Measurements from ENCODE around the gene RAD51B. TPM values are rescaled to one million over a fixed set of nuclear protein-coding genes. Genes with fewer than 3 reads are reported as not detected.

The RAD51B gene
- total RNA-seq, 1 experiment from 2014 or later = 16.7 TPM

- Histone ChIP-seq H4K8ac (replicated peaks; ENCODE audit: insufficient read length, low read depth, low read length) (no peak overlapping the region), H3K9me3 (ENCODE audit: control insufficient read depth, low read depth, low read length) (no peaks in the 10 kb centered on the region), H3K18ac (ENCODE audit: insufficient read length, low read depth, low read length) (no peak overlapping the region), H3K23ac (ENCODE audit: insufficient read length, low read depth, low read length) (no peak overlapping the region), H3T11ph (ENCODE audit: low read length) (no peak overlapping the region), H3K23me2 (ENCODE audit: insufficient read length, low read depth, low read length, poor library complexity, severe bottlenecking) (no peaks in the 10 kb centered on the region), H4K5ac (ENCODE audit: insufficient read length, low read depth, low read length) (no peak overlapping the region), H4K20me1 (ENCODE audit: control insufficient read depth, insufficient read depth, insufficient read length) (no peaks in the 10 kb centered on the region), H3K4me2 (ENCODE audit: insufficient read depth, insufficient read length, low read length) (no peak overlapping the region), H2BK5ac (ENCODE audit: insufficient read length, low read length) (no peak overlapping the region), H3K79me2 (ENCODE audit: insufficient read depth, low read length) (no peaks in the 10 kb centered on the region), H2BK120ac (ENCODE audit: low read depth, low read length, poor library complexity, severe bottlenecking) (no peak overlapping the region), H3K27me3 (ENCODE audit: insufficient read depth, low read length) (no peaks in the 10 kb centered on the region), H2BK15ac (ENCODE audit: low read depth, low read length) (no peak overlapping the region), H3K79me1 (ENCODE audit: insufficient read depth, low read depth, low read length, poor library complexity, severe bottlenecking) (no peaks in the 10 kb centered on the region), H3K14ac (ENCODE audit: insufficient read depth, low read length) (no peak overlapping the region), H3K9ac (ENCODE audit: extremely low read depth, insufficient read length, low read length) (no peak overlapping the region), H2AK5ac (ENCODE audit: insufficient read length, low read length) (no peak overlapping the region), H3K27ac (ENCODE audit: insufficient read length, low read depth, low read length) (no peak overlapping the region), H3K4ac (ENCODE audit: low read depth, low read length) (no peak overlapping the region), H3K4me1 (ENCODE audit: insufficient read depth, low read length) (no peaks in the 10 kb centered on the region), H2BK12ac (ENCODE audit: insufficient read length, low read depth, low read length) (no peak overlapping the region), H4K91ac (ENCODE audit: insufficient read length, low read depth, low read length) (no peak overlapping the region), H2BK20ac (ENCODE audit: low read depth, low read length, poor library complexity, severe bottlenecking) (no peak overlapping the region), H3K56ac (ENCODE audit: insufficient read length, low read depth, low read length) (no peak overlapping the region), H2AFZ (ENCODE audit: low read length) (no peak overlapping the region)
- Mint-ChIP-seq H3K36me3 (ENCODE audit: insufficient read depth in 1 of 3, low read depth in 3 of 3) (no peaks in the 10 kb centered on the region; a peak in 1 of 7 replicates), H3K4me1 (peaks cover 10 to 17% of the 10 kb centered on the region in 2 experiments), H3K4me3 (no peak overlapping the region), H3K27me3 (ENCODE audit: low read depth) (no peaks in the 10 kb centered on the region), H3K27ac (no peak overlapping the region), H3K9me3 (no peaks in the 10 kb centered on the region)
- no peak for DNase-seq
- no CpG with 5 or more reads among the region's 4 CpGs for WGBS (ENCODE audit: extremely low coverage, insufficient read length, low lambda C conversion rate)
- no peak for TF ChIP-seq CTCF (conservative IDR thresholded peaks at IDR 0.05)
These were observed 503.5 kb downstream of the RAD51B start for GRCh38 chr14:68322940-68323620.
